Astrocyte (in vitro differentiated cells and primary cell): ENCODE results near the gene CBARP. TPM values are rescaled to one million over a fixed set of nuclear protein-coding genes. Genes with fewer than 3 reads are reported as not detected.

Experiments
- DNase-seq: peaks from one replicate; pipeline ENCODE4 v3.0.0-alpha.2; 2010; ENCODE audit warnings: low read depth
- FAIRE-seq: peaks from 2 replicates; lab custom pipeline; 2011; peaks lifted over from hg19 to GRCh38; lab: Jason Lieb, UNC
- H2AFZ ChIP-seq: 2 replicates; pipeline ENCODE4 v1.6.0; 2012; ENCODE audit warnings: low read depth, low read length, inconsistent platforms
- H3K27ac ChIP-seq: 2 replicates; pipeline ENCODE4 v1.5.1; 2011; ENCODE audit warnings: low read depth, low read length, inconsistent platforms
- H3K27me3 ChIP-seq: 2 replicates; pipeline ENCODE4 v1.6.0; 2011; ENCODE audit warnings: low read length, inconsistent platforms; ENCODE audit not compliant: insufficient read depth
- H3K36me3 ChIP-seq: 2 replicates; pipeline ENCODE4 v1.5.1; 2011; ENCODE audit warnings: low read length, inconsistent platforms; ENCODE audit not compliant: insufficient read depth
- H3K4me1 ChIP-seq: 2 replicates; pipeline ENCODE4 v1.5.1; 2011; ENCODE audit warnings: low read length, inconsistent platforms; ENCODE audit not compliant: insufficient read depth
- H3K4me2 ChIP-seq: 2 replicates; pipeline ENCODE4 v1.6.0; 2012; ENCODE audit warnings: low read length, inconsistent platforms
- H3K4me3 ChIP-seq: 2 replicates; pipeline ENCODE4 v1.5.1; 2011; ENCODE audit warnings: low read depth, mild to moderate bottlenecking, low read length, inconsistent platforms; ENCODE audit not compliant: insufficient read depth
- H3K79me2 ChIP-seq: 2 replicates; pipeline ENCODE4 v1.6.0; 2012; ENCODE audit warnings: mild to moderate bottlenecking, low read length, inconsistent platforms; ENCODE audit not compliant: insufficient read depth
- H3K9ac ChIP-seq: 2 replicates; pipeline ENCODE4 v1.6.0; 2012; ENCODE audit warnings: mild to moderate bottlenecking, low read length, inconsistent platforms
- H3K9me3 ChIP-seq: 2 replicates; pipeline ENCODE4 v1.5.1; 2012; ENCODE audit warnings: low read depth, mild to moderate bottlenecking, low read length, inconsistent platforms; ENCODE audit not compliant: insufficient read depth
- H4K20me1 ChIP-seq: 2 replicates; pipeline ENCODE4 v1.6.0; 2012; ENCODE audit warnings: low read length, inconsistent platforms; ENCODE audit not compliant: insufficient read depth
- H3K27ac Mint-ChIP-seq: one replicate; pipeline ENCODE4 v1.8.0; 2021; ENCODE audit warnings: mild to moderate bottlenecking, mixed read lengths; ENCODE audit not compliant: unreplicated experiment
- H3K27me3 Mint-ChIP-seq: one replicate; pipeline ENCODE4 v1.8.0; 2021; ENCODE audit warnings: low read depth, mixed read lengths; ENCODE audit not compliant: unreplicated experiment
- H3K36me3 Mint-ChIP-seq: one replicate; pipeline ENCODE4 v1.8.0; 2021; ENCODE audit warnings: low read depth, mixed read lengths; ENCODE audit not compliant: unreplicated experiment
- H3K4me1 Mint-ChIP-seq: one replicate; pipeline ENCODE4 v1.8.0; 2021; ENCODE audit warnings: low read depth, mixed read lengths; ENCODE audit not compliant: unreplicated experiment
- H3K4me3 Mint-ChIP-seq: one replicate; pipeline ENCODE4 v1.8.0; 2021; ENCODE audit warnings: mild to moderate bottlenecking, moderate library complexity, mixed read lengths; ENCODE audit not compliant: unreplicated experiment
- H3K9me3 Mint-ChIP-seq: one replicate; pipeline ENCODE4 v1.8.0; 2021; ENCODE audit warnings: mild to moderate bottlenecking, mixed read lengths; ENCODE audit not compliant: unreplicated experiment
- EZH2 ChIP-seq: IDR thresholded peaks from 2 replicates; pipeline ENCODE4 v1.6.1; 2012; ENCODE audit warnings: mild to moderate bottlenecking, low read length, inconsistent platforms; ENCODE audit not compliant: insufficient read depth
- total RNA-seq: library from RNA; stranded (reverse); gene quantifications from 2 replicates; pipeline ENCODE4 v1.2.1, GENCODE V29; 2021
- TF ChIP-seq, protein P1 (sequence below): IDR thresholded peaks from 2 replicates; pipeline ENCODE4 v1.5.1; 2011; ENCODE audit warnings: low read depth, mild to moderate bottlenecking, inconsistent platforms, low read length, moderate library complexity; ENCODE audit not compliant: insufficient read depth

The CBARP gene
- total RNA-seq, 1 donor from 2014 or later = 19.8 TPM

DNA sequence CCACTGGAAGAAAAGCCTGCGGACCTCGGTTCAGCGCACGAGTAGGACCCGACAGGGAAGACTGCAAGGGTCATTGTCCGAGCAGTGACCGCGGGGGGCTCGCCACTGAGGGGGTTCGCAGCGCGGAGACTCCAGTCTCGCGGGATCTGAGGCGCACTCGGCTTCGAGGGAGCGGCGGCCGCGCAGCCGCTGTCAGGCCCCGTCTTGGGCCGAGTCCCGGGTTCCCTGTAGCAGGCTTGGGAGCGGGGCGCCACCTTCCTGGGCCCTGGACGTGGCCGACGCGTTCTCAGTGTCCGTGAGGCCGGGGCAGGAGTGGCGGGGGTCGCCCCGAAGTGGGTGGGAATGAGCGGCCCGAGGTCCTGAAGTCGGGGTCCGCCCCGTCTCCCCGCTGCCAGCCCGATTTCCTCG is 37.1 kb upstream of the CBARP start:
- TF ChIP-seq, protein P1, sequence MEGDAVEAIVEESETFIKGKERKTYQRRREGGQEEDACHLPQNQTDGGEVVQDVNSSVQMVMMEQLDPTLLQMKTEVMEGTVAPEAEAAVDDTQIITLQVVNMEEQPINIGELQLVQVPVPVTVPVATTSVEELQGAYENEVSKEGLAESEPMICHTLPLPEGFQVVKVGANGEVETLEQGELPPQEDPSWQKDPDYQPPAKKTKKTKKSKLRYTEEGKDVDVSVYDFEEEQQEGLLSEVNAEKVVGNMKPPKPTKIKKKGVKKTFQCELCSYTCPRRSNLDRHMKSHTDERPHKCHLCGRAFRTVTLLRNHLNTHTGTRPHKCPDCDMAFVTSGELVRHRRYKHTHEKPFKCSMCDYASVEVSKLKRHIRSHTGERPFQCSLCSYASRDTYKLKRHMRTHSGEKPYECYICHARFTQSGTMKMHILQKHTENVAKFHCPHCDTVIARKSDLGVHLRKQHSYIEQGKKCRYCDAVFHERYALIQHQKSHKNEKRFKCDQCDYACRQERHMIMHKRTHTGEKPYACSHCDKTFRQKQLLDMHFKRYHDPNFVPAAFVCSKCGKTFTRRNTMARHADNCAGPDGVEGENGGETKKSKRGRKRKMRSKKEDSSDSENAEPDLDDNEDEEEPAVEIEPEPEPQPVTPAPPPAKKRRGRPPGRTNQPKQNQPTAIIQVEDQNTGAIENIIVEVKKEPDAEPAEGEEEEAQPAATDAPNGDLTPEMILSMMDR = no peak
- no peak for TF ChIP-seq EZH2
- H4K20me1 ChIP-seq = peaks cover 60% of the 10 kb centered on the region
- H3K4me1 Mint-ChIP-seq = peaks cover 26% of the 10 kb centered on the region
- no peaks in the 10 kb centered on the region for H3K27me3 ChIP-seq
- H3K36me3 Mint-ChIP-seq = peaks cover 14% of the 10 kb centered on the region
- H3K27ac ChIP-seq = peak overlapping the region; percentile 92
- no peaks in the 10 kb centered on the region for H3K9me3 ChIP-seq
- no peaks in the 10 kb centered on the region for H3K27me3 Mint-ChIP-seq
- H3K4me1 ChIP-seq = peaks cover 54% of the 10 kb centered on the region
- no peaks in the 10 kb centered on the region for H3K9me3 Mint-ChIP-seq
- no peak overlapping the region for H3K27ac Mint-ChIP-seq
- peak overlapping the region; percentile 87 for H3K9ac ChIP-seq
- peak overlapping the region; percentile 42 for H3K4me3 ChIP-seq
- peaks cover 65% of the 10 kb centered on the region for H3K79me2 ChIP-seq
- DNase-seq = no peak
- H3K4me3 Mint-ChIP-seq = peak overlapping the region; percentile 76
- peak overlapping the region; percentile 96 for H3K4me2 ChIP-seq
- no peak overlapping the region for H2AFZ ChIP-seq
- no peak for FAIRE-seq
- peaks cover 26% of the 10 kb centered on the region for H3K36me3 ChIP-seq

DNA sequence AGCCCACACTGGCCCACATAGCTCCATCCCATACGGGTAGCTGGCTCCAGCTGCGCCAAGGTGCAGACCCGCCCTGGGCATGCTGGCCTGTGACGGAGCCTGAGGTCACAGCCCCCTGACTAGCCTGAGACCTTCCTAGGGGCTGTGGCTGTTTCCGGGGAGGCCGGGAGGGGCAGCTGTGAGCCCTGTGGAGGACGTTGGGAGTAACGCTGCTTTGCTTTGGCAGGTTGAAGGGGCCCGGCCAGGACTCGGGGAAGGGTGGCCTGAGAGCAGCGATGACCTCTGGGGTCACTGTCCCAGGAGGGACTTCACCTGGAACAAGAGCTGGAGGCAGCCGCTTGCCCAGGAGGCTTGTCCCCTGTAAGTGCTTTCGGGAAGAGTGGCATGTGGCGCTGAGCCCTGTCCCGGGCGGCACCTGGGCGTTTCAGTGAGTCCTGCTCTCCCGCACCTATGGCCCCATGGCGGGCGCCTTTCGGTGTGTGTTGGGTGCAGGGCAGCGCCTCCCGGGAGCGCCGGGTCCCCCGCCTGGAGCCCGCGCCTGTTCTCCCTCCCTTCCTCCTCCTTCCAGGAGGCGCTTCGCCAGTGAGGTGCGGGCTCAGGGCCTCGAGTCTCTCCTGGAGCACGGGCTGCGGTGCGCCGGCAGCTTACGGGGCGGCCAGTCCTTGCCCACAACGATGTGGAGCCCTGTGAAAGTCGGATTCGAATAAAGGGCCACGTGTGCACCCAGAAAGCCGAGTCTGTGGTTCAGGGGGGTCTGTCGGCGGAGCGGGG is 36.5 kb upstream of the CBARP start:
- no peaks in the 10 kb centered on the region for H3K27me3 Mint-ChIP-seq
- H3K4me1 Mint-ChIP-seq = peaks cover 26% of the 10 kb centered on the region
- peaks cover 56% of the 10 kb centered on the region for H4K20me1 ChIP-seq
- H3K27me3 ChIP-seq = no peaks in the 10 kb centered on the region
- FAIRE-seq = no peak
- H3K9ac ChIP-seq = peak overlapping the region; percentile 87
- H3K4me3 Mint-ChIP-seq = peak overlapping the region; percentile 76
- H2AFZ ChIP-seq = no peak overlapping the region
- H3K4me3 ChIP-seq = peak overlapping the region; percentile 42
- H3K36me3 Mint-ChIP-seq = peaks cover 14% of the 10 kb centered on the region
- no peaks in the 10 kb centered on the region for H3K9me3 ChIP-seq
- H3K36me3 ChIP-seq = peaks cover 26% of the 10 kb centered on the region
- peaks cover 57% of the 10 kb centered on the region for H3K4me1 ChIP-seq
- no peaks in the 10 kb centered on the region for H3K9me3 Mint-ChIP-seq
- DNase-seq = no peak
- peak overlapping the region; percentile 84 for H3K27ac Mint-ChIP-seq
- no peak for TF ChIP-seq EZH2
- TF ChIP-seq, protein P1 = no peak
- peak overlapping the region; percentile 96 for H3K4me2 ChIP-seq
- H3K79me2 ChIP-seq = peaks cover 67% of the 10 kb centered on the region
- peak overlapping the region; percentile 92 for H3K27ac ChIP-seq
